ENCODE results near the gene CACNA1E.

Gene CACNA1E

DNA sequence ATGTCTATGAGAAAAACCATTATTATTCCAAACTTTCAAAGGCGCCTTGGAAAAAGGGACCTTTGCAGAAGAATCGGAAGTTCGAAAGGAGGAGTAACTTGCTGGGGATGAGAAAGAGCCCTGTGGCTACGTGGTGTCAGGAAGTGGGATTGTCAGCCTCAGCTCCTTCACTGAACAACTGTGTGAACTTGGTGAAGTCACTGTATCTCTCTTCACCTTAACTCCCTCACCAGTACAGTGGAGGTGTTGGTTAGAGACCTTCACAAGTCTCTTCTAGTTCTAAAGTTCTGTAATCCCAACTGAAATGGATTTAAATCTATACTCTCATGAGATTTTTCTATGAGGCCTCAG lies 285.6 kb downstream of the CACNA1E start:
- TF ChIP-seq, protein P1, sequence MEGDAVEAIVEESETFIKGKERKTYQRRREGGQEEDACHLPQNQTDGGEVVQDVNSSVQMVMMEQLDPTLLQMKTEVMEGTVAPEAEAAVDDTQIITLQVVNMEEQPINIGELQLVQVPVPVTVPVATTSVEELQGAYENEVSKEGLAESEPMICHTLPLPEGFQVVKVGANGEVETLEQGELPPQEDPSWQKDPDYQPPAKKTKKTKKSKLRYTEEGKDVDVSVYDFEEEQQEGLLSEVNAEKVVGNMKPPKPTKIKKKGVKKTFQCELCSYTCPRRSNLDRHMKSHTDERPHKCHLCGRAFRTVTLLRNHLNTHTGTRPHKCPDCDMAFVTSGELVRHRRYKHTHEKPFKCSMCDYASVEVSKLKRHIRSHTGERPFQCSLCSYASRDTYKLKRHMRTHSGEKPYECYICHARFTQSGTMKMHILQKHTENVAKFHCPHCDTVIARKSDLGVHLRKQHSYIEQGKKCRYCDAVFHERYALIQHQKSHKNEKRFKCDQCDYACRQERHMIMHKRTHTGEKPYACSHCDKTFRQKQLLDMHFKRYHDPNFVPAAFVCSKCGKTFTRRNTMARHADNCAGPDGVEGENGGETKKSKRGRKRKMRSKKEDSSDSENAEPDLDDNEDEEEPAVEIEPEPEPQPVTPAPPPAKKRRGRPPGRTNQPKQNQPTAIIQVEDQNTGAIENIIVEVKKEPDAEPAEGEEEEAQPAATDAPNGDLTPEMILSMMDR (IDR thresholded peaks at IDR 0.05; ENCODE audit: extremely low read depth, missing control alignments) = no peak
- DNase-seq (ENCODE audit: low spot score) = no peak

DNA sequence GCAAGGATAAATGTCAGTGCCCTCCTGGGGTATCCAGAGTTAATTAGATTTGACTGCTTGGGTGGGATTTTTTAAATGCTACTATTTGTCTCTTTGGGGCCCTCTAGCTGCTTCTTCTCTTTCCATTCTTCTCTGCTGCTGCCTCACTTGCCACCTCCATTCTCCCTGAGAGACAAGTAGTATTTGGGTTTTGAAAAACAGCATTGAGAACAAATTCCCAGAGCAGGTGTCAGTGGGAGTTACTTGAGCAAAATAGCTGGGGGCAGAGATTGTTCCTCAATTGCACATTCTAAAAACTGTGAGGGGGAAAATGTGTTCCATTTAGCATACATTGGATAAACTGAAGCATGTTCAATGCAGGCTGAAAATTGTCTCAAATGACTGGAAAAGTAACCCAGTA lies 286.5 kb downstream of the CACNA1E start:
- TF ChIP-seq, protein P1 (IDR thresholded peaks at IDR 0.05; ENCODE audit: extremely low read depth, missing control alignments) = no peak
- no peak for DNase-seq (ENCODE audit: low spot score)

GRCh38 chr1:181772714-181773113 lies 289.4 kb downstream of the CACNA1E start:
- DNase-seq (ENCODE audit: low spot score) = no peak
- TF ChIP-seq, protein P1 (IDR thresholded peaks at IDR 0.05; ENCODE audit: extremely low read depth, missing control alignments) = no peak

DNA sequence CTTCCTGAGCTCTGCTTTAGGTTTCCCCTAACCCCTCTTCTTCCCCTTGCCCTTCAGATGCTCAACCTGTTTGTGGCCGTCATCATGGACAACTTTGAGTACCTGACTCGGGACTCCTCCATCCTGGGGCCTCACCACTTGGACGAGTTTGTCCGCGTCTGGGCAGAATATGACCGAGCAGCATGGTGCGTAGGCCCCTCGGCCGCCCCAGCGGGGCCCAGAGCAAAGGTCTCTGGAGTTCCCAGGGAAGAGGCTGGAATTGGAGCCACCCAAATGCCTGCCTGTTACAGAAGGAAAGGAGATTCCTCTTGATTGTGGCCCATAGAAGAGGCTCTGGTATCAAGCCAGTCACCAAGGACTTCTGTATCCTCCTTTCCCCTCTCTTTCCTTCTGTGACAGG lies 292.7 kb downstream of the CACNA1E start:
- TF ChIP-seq, protein P1 (IDR thresholded peaks at IDR 0.05; ENCODE audit: extremely low read depth, missing control alignments) = no peak
- no peak for DNase-seq (ENCODE audit: low spot score)

GRCh38 chr1:181777286-181777685 lies 294.0 kb downstream of the CACNA1E start:
- TF ChIP-seq, protein P1 (IDR thresholded peaks at IDR 0.05; ENCODE audit: extremely low read depth, missing control alignments) = no peak
- DNase-seq (ENCODE audit: low spot score) = no peak

- TF ChIP-seq, protein P1 (IDR thresholded peaks at IDR 0.05; ENCODE audit: extremely low read depth, missing control alignments) = no peak
- no peak for DNase-seq (ENCODE audit: low spot score)
Measured at GRCh38 chr1:181777812-181778211, 294.5 kb downstream of the CACNA1E start.

- no peak for DNase-seq (ENCODE audit: low spot score)
Measured at GRCh38 chr1:181778640-181779260, 295.4 kb downstream of the CACNA1E start.

More at GRCh38 chr1:181778640-181779260, 295.4 kb downstream of the CACNA1E start:
- TF ChIP-seq, protein P1 (IDR thresholded peaks at IDR 0.05; ENCODE audit: extremely low read depth, missing control alignments) = no peak
